Activated naive CD8-positive, alpha-beta T cell treated with anti-CD3 and anti-CD28 coated beads for 36 hours (primary cell): ENCODE results near the gene FDX1. TPM values are rescaled to one million over a fixed set of nuclear protein-coding genes. Genes with fewer than 3 reads are reported as not detected.

ENCODE experiments used
- DNase-seq: peaks from one replicate; pipeline ENCODE4 v3.0.0; 2021
- H3K27ac Mint-ChIP-seq: one replicate; pipeline ENCODE4 v1.8.0; 2022; ENCODE audit warnings: mild to moderate bottlenecking, moderate library complexity, mixed read lengths
- H3K27me3 Mint-ChIP-seq: one replicate; pipeline ENCODE4 v1.8.0; 2022; ENCODE audit warnings: mild to moderate bottlenecking, mixed read lengths
- H3K36me3 Mint-ChIP-seq: one replicate; pipeline ENCODE4 v1.8.0; 2021; ENCODE audit warnings: mild to moderate bottlenecking, mixed read lengths
- H3K4me1 Mint-ChIP-seq: one replicate; pipeline ENCODE4 v1.8.0; 2021; ENCODE audit warnings: mixed read lengths
- H3K4me3 Mint-ChIP-seq: one replicate; pipeline ENCODE4 v1.8.0; 2022; ENCODE audit warnings: mild to moderate bottlenecking, moderate library complexity, mixed read lengths
- H3K9me3 Mint-ChIP-seq: one replicate; pipeline ENCODE4 v1.8.0; 2022; ENCODE audit warnings: mixed read lengths
- total RNA-seq, 2 experiments: library from RNA; stranded (reverse); gene quantifications; one replicate each; pipeline ENCODE4 v1.2.3, GENCODE V29; 2021

FDX1 gene
- total RNA-seq, 2 experiments from 2014 or later: 18.2 to 19.2 TPM

GRCh38 chr11:110446061-110446460 is 16.3 kb downstream of the FDX1 start:
- no peaks in the 10 kb centered on the region for H3K9me3 Mint-ChIP-seq
- DNase-seq: no peak
- H3K36me3 Mint-ChIP-seq: peaks cover 33% of the 10 kb centered on the region
- no peak overlapping the region for H3K27ac Mint-ChIP-seq
- no peak overlapping the region for H3K4me3 Mint-ChIP-seq
- no peaks in the 10 kb centered on the region for H3K27me3 Mint-ChIP-seq
- H3K4me1 Mint-ChIP-seq: peaks cover 18% of the 10 kb centered on the region

GRCh38 chr11:110446594-110446993 is 16.8 kb downstream of the FDX1 start:
- H3K36me3 Mint-ChIP-seq: peaks cover 28% of the 10 kb centered on the region

GRCh38 chr11:110447343-110447742 is 17.6 kb downstream of the FDX1 start:
- H3K36me3 Mint-ChIP-seq: peaks cover 27% of the 10 kb centered on the region
- peaks cover 19% of the 10 kb centered on the region for H3K4me1 Mint-ChIP-seq
- no peak for DNase-seq
- H3K27me3 Mint-ChIP-seq: no peaks in the 10 kb centered on the region
- no peak overlapping the region for H3K4me3 Mint-ChIP-seq
- H3K9me3 Mint-ChIP-seq: peaks cover 3% of the 10 kb centered on the region
- no peak overlapping the region for H3K27ac Mint-ChIP-seq

More at GRCh38 chr11:110446594-110446993, 16.8 kb downstream of the FDX1 start:
- no peak overlapping the region for H3K27ac Mint-ChIP-seq
- no peak for DNase-seq
- no peak overlapping the region for H3K4me3 Mint-ChIP-seq
- H3K4me1 Mint-ChIP-seq: peaks cover 13% of the 10 kb centered on the region
- no peaks in the 10 kb centered on the region for H3K27me3 Mint-ChIP-seq
- no peaks in the 10 kb centered on the region for H3K9me3 Mint-ChIP-seq

- no peak overlapping the region for H3K27ac Mint-ChIP-seq
- no peak for DNase-seq
- no peak overlapping the region for H3K4me3 Mint-ChIP-seq
- peaks cover 3% of the 10 kb centered on the region for H3K9me3 Mint-ChIP-seq
- H3K27me3 Mint-ChIP-seq: no peaks in the 10 kb centered on the region
- peaks cover 23% of the 10 kb centered on the region for H3K4me1 Mint-ChIP-seq
- peaks cover 30% of the 10 kb centered on the region for H3K36me3 Mint-ChIP-seq
Measured at GRCh38 chr11:110447897-110448745, 18.4 kb downstream of the FDX1 start.

- peaks cover 3% of the 10 kb centered on the region for H3K9me3 Mint-ChIP-seq
- H3K36me3 Mint-ChIP-seq: peaks cover 25% of the 10 kb centered on the region
- no peak overlapping the region for H3K4me3 Mint-ChIP-seq
- DNase-seq: no peak
- no peaks in the 10 kb centered on the region for H3K27me3 Mint-ChIP-seq
- no peak overlapping the region for H3K27ac Mint-ChIP-seq
- H3K4me1 Mint-ChIP-seq: peaks cover 39% of the 10 kb centered on the region
Measured at GRCh38 chr11:110450246-110450645, 20.5 kb downstream of the FDX1 start.

- peak overlapping the region; percentile 16 for H3K27ac Mint-ChIP-seq
- H3K4me1 Mint-ChIP-seq: peaks cover 44% of the 10 kb centered on the region
- no peak for DNase-seq
- no peaks in the 10 kb centered on the region for H3K27me3 Mint-ChIP-seq
- H3K9me3 Mint-ChIP-seq: peaks cover 3% of the 10 kb centered on the region
- no peak overlapping the region for H3K4me3 Mint-ChIP-seq
- peaks cover 18% of the 10 kb centered on the region for H3K36me3 Mint-ChIP-seq
Measured at GRCh38 chr11:110452720-110453119, 23.0 kb downstream of the FDX1 start.

- Mint-ChIP-seq H3K9me3 (peaks cover 3% of the 10 kb centered on the region), H3K27me3 (no peaks in the 10 kb centered on the region), H3K4me3 (peak overlapping the region; percentile 37), H3K36me3 (peaks cover 19% of the 10 kb centered on the region), H3K4me1 (peaks cover 48% of the 10 kb centered on the region), H3K27ac (peak overlapping the region; percentile 65)
- DNase-seq: no peak
Measured at GRCh38 chr11:110453684-110454354, 24.1 kb downstream of the FDX1 start.

GRCh38 chr11:110454609-110455008 is 24.9 kb downstream of the FDX1 start:
- DNase-seq: no peak
- Mint-ChIP-seq H3K27ac (no peak overlapping the region), H3K4me3 (no peak overlapping the region), H3K4me1 (peaks cover 50% of the 10 kb centered on the region), H3K36me3 (peaks cover 20% of the 10 kb centered on the region), H3K27me3 (no peaks in the 10 kb centered on the region), H3K9me3 (peaks cover 3% of the 10 kb centered on the region)

GRCh38 chr11:110455718-110456117 is 26.0 kb downstream of the FDX1 start:
- Mint-ChIP-seq H3K27me3 (no peaks in the 10 kb centered on the region), H3K4me1 (peaks cover 47% of the 10 kb centered on the region), H3K9me3 (peaks cover 3% of the 10 kb centered on the region), H3K36me3 (peaks cover 23% of the 10 kb centered on the region), H3K27ac (no peak overlapping the region), H3K4me3 (no peak overlapping the region)
- no peak for DNase-seq

GRCh38 chr11:110463153-110463552 is 33.4 kb downstream of the FDX1 start:
- Mint-ChIP-seq H3K4me3 (no peak overlapping the region), H3K36me3 (peaks cover 7% of the 10 kb centered on the region), H3K4me1 (peaks cover 4% of the 10 kb centered on the region), H3K27me3 (no peaks in the 10 kb centered on the region), H3K27ac (no peak overlapping the region), H3K9me3 (no peaks in the 10 kb centered on the region)
- peak; percentile 19 for DNase-seq

GRCh38 chr11:110465231-110465630 is 35.5 kb downstream of the FDX1 start:
- no peaks in the 10 kb centered on the region for H3K9me3 Mint-ChIP-seq
- H3K4me1 Mint-ChIP-seq: no peaks in the 10 kb centered on the region
- H3K36me3 Mint-ChIP-seq: peaks cover 7% of the 10 kb centered on the region
- DNase-seq: no peak
- H3K4me3 Mint-ChIP-seq: no peak overlapping the region
- H3K27ac Mint-ChIP-seq: no peak overlapping the region
- no peaks in the 10 kb centered on the region for H3K27me3 Mint-ChIP-seq

- Mint-ChIP-seq H3K4me3 (no peak overlapping the region), H3K27me3 (no peaks in the 10 kb centered on the region), H3K27ac (no peak overlapping the region), H3K9me3 (no peaks in the 10 kb centered on the region), H3K4me1 (peaks cover 2% of the 10 kb centered on the region), H3K36me3 (peaks cover 9% of the 10 kb centered on the region)
- DNase-seq: no peak
Measured at GRCh38 chr11:110467556-110467955, 37.8 kb downstream of the FDX1 start.

GRCh38 chr11:110468121-110468520 is 38.4 kb downstream of the FDX1 start:
- no peak for DNase-seq
- Mint-ChIP-seq H3K4me3 (no peak overlapping the region), H3K27ac (no peak overlapping the region), H3K36me3 (peaks cover 9% of the 10 kb centered on the region), H3K27me3 (no peaks in the 10 kb centered on the region), H3K9me3 (no peaks in the 10 kb centered on the region), H3K4me1 (peaks cover 2% of the 10 kb centered on the region)

- H3K36me3 Mint-ChIP-seq: peaks cover 9% of the 10 kb centered on the region
- H3K27ac Mint-ChIP-seq: no peak overlapping the region
- H3K4me1 Mint-ChIP-seq: peaks cover 2% of the 10 kb centered on the region
- no peaks in the 10 kb centered on the region for H3K27me3 Mint-ChIP-seq
- no peak overlapping the region for H3K4me3 Mint-ChIP-seq
- DNase-seq: no peak
- no peaks in the 10 kb centered on the region for H3K9me3 Mint-ChIP-seq
Measured at GRCh38 chr11:110469127-110469526, 39.4 kb downstream of the FDX1 start.

- Mint-ChIP-seq H3K27me3 (no peaks in the 10 kb centered on the region), H3K27ac (no peak overlapping the region), H3K9me3 (no peaks in the 10 kb centered on the region), H3K4me3 (no peak overlapping the region), H3K36me3 (peaks cover 9% of the 10 kb centered on the region), H3K4me1 (peaks cover 2% of the 10 kb centered on the region)
- no peak for DNase-seq
Measured at GRCh38 chr11:110470716-110471115, 41.0 kb downstream of the FDX1 start.
